HEK293T (cell line): ENCODE measurements around the gene UMODL1.

Experiments used
- ELF4 ChIP-seq: fragments of 450-650 bp; IDR thresholded peaks from 2 replicates; pipeline ENCODE4 v1.6.1; 2017; ENCODE audit warnings: antibody characterized with exemption
- PKNOX1 ChIP-seq: fragments of 450-650 bp; IDR thresholded peaks from 2 replicates; pipeline ENCODE4 v1.6.1; 2016

GRCh38 chr21:42075686-42076471, 4.8 kb downstream of the UMODL1 start:
- no peak for TF ChIP-seq ELF4
- TF ChIP-seq PKNOX1: no peak
